Middle frontal gyrus (tissue), 1 donor: Measurements from ENCODE around the gene TBPL1.

Experiments
- DNase-seq: peaks from one replicate; pipeline ENCODE4 v3.0.0-alpha.2; 2015; ENCODE audit warnings: low spot score; ENCODE audit errors: extremely low spot score

Gene TBPL1

DNA sequence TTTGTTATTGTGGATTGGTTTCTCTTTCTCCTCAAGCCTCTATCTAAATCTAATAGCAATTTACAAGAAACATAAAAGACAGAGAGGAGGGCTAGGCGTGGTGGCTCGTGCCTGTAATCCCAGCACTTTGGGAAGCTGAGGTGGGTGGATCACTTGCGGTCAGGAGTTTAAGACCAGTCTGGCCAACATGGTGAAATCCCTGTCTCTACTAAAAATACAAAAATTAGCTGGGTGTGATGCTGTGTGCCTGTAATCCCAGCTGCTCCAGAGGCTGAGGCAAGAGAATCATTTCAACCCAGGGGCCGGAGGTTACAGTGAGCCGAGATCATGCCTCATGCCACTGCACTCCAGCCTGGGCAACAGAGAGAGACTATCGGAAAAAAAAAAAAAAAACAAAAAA, 52.8 kb downstream of the TBPL1 start:
- no peak for DNase-seq

DNA sequence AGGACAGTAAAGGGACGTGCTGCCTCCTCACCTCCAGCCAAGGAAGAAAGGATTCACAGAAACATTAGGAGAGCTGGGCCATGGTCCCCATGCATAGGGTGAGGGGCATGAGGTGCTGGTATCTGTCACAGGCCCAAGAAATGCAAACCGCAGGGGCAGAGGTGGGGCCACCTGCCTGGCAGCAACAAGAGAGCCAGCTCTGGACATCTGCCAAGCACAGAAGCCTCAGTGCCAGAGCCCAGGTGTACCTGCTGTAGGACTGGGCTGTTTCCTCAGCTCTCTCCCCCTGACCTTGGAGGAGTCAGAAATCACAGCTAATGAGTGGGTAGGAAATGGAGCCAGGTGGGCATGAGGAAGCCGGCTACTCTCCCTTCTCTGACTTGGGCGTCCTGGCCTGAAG, 54.1 kb downstream of the TBPL1 start:
- no peak for DNase-seq

- DNase-seq = no peak
Measured at GRCh38 chr6:134009876-134010275, 56.9 kb downstream of the TBPL1 start.

DNA sequence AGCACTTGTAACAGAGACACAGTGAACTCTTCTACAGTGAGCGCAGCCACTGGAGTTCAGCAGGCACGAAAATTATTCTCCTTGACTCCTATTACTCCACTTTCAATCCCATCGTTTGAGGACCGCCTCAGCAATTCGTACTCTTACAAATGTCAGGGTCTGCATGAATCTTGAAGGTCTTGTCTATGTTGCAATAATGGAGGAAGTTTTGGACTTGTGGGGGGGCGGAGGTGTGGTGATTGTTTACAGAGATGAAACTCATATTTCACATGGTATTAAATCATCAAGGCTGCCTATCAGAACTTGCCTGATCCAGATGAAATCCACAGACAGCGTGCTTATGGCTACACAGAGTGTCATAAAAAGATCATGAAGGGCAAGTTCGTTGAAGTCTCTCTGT, 57.4 kb downstream of the TBPL1 start:
- no peak for DNase-seq

DNA sequence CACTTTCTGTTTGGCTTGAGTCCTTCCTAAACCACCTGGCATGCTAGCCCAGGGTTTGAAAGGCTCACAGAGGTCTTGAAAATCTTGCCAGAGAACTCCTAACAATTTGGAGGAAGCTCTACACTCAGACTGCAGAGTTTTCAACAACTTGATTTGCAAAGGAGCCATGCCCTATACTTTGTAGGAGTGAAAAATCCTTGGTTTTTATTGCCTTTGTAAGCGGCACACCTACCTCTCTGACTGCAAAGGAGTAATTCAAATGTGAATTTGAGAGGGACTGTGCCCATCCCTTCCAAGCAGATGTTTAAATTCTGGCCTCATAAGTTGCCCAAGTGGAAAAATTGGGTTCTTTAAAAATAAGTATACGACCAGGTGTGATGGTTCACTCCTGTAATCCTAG, 58.0 kb downstream of the TBPL1 start:
- no peak for DNase-seq

DNA sequence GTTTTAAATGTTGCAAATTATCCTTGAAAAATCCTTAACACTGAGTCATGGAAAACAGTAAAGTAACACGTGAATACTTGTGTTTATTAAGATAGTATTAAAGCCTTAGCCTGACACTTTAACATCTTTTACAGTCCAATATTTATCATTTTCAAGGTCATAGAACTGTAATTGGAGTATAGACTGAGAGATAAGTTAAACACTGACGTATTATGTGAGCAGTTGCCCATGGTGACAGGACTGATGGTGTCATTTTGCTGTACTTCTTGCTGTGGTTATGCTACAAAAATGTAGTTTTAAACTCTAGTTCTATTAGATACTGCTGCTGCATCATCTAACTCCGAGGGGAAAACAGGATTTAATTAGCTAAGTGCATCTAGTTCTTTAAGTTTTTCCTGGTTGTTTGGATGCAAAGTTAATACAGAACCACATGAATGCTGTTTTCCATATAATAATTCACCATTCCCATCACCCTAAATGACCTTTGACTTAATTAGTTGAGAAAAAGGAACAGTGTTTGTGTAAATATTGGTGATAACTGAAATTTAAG, 61.6 kb downstream of the TBPL1 start:
- DNase-seq = no peak

DNA sequence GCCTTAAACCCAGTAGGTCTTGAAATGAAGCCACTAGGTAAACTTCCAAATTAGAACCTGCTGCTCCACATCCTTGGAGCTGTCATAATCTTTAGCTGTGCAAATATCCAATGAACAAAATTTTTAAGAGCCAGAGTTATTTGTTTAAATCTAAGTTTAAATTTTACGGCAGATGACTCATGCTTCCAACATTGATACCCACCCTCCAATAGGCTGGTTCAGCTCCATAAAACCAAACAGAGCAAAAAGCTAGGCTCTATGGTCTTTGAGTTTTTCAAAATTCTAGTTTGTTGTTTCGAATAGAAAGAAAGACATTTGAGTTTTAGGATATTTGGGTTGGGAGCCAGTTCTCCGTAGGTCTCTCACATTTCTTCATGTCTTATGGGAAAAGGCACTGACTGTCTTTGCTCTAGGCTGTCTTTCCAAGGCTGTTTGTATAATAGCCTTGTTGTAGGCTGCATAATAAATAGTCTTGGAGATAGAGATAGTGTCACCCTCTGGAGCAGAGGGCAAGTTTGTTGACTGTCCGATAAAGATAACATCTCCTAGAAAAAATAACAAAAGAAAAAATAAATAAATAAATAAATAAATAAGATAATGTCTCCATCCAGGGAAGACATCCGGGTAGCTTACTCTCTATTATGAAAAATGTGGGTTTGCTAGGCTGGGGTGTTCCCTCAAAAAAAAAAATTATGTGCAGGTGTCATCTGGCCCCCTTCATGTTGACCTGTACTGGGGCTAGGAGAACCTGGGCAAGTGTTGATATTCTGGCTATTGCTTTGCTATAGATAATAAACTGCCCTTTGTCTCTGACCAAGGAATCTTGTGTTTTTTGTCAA, 62.9 kb downstream of the TBPL1 start:
- DNase-seq = no peak

- DNase-seq = no peak
Measured at GRCh38 chr6:134016558-134016814, 63.5 kb downstream of the TBPL1 start.

DNA sequence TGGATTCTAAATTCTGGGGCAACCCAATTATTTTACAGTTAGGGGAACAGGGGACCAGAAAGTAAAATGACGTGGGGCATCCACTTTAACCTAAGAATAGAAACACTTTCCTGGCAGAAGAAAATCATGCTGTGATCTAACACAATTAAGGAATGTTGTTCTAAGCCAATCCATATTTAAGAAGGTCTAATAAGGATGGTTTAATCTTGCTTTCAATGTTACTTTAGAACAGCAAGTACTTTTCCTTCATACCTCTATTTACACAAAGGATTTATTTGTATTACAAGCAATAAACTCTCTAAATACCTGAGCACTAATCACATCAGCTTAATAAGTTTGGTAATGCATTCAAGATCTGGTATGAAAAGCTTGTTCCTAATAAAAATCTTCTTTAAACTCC, 67.0 kb downstream of the TBPL1 start:
- DNase-seq = no peak

DNA sequence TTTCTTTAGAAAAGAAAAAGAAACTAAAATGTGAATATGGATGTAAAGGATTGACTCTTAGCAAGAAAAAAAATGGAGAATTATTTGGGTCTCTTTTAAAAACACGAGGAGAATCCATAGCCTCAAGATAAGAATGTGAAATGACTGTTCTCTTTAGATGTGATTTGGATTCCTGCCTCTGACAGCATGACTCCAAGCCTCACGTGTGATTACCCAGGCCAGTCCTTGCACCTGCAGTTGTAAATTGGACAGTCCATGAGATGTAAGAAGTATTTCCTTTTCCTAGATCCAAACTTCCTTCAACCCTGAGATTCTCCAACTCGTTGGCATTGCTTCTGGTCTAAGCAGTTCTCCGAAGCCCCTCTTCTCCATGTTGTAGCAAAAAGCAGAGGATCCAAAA, 67.5 kb downstream of the TBPL1 start:
- DNase-seq = no peak

DNA sequence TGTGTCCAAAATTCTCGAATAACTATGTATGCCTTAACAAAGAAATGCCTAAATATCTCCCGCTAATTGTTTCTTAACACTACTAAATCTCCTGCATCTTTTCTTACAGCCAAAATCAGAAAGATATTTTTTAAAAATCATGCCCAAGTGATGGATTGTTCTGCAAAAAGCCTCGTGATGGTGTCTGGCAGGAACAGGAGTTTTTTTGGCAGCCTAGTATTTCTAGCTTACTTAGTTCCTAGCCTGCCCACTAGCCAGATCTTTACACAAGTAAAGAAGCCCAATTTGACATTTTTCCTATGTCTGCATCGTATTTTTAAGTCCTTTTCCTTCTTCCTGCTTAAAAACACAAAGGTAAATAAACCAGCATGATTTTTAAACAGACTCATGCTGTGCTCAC, 67.9 kb downstream of the TBPL1 start:
- no peak for DNase-seq

GRCh38 chr6:134021396-134022122, 68.5 kb downstream of the TBPL1 start:
- DNase-seq = no peak

- DNase-seq = no peak
Measured at GRCh38 chr6:134022650-134023049, 69.6 kb downstream of the TBPL1 start.

DNA sequence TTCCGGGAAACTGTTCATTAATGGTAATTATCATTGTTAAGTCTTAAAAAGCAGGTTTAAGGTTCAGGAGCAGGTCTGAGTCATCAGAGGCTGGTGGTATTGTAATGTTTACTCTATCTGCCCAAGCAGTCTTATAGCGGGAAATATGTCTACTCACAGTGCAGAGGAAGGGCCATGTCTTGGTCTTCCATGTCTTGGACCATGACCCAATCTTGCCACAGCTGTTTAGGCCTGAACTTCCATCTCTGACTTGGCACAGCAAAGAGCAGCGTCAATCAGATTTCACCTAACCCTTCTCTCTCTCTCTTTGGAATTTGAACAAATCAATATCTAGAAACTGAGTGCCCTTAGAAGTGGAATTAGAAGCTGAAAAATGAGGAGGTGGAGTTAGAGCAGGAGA, 73.6 kb downstream of the TBPL1 start:
- DNase-seq = no peak

- no peak for DNase-seq
Measured at GRCh38 chr6:134028438-134028837, 75.4 kb downstream of the TBPL1 start.

GRCh38 chr6:134029495-134030455, 76.8 kb downstream of the TBPL1 start:
- no peak for DNase-seq

GRCh38 chr6:134031696-134032255, 78.8 kb downstream of the TBPL1 start:
- no peak for DNase-seq

DNA sequence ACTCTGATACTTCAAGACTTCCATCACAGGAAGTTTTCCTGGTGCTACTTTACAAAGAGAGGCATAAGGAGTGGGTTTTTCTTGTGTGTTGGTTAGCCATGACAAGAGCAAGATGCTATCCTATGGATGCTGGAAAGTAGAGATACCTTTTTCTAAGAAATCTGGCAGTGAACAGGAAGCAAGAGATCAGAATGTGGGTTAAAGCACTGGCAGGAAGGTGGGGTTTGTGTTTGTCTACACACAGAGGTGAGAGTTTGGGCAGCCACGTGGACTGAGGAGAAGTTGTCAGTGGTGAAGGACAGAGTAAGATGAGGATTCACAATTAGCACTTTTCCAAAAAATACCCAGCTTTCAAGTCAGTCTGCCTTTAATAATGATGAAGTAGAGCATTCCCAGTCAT, 81.5 kb downstream of the TBPL1 start:
- no peak for DNase-seq

DNA sequence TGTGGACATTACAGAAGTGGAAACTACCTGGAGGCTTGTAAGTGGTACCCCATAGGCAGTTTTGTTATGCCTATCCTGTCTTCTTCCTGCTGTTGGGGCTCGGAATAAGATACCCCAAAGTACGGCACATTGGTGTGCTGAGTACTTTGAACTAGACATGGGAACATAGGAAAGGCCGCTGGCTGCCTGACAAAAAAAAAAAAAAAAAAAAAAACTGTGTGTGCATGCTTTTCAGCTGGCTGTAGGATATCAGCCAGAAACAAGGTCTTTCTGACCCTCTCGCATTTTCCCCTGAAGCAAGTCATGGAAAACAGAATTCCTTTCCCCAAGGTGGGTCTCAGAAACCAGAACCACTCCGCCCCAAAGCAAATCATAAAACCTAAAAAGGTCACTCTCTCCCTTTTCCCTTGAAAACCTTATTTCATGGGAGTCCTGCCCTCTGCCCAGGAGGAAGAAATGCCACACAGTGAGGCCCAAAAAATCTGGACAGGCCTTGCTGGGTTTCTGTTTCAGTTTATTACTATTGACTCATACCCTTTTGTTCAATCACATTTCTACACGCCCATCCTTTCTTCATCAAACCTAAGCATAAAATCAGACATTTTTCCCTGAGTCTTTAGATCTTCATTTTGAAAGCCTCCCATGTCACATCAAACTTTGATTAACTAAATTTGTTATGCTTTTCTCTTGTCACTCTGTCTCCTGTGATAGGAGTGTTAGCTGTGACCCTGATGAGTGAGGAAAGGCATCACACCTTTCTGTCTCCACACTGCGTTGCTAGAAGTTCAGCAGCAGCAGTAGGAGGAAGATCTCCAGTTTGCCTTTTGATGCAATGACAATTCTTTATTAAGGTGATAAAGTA, 82.2 kb downstream of the TBPL1 start:
- no peak for DNase-seq

DNA sequence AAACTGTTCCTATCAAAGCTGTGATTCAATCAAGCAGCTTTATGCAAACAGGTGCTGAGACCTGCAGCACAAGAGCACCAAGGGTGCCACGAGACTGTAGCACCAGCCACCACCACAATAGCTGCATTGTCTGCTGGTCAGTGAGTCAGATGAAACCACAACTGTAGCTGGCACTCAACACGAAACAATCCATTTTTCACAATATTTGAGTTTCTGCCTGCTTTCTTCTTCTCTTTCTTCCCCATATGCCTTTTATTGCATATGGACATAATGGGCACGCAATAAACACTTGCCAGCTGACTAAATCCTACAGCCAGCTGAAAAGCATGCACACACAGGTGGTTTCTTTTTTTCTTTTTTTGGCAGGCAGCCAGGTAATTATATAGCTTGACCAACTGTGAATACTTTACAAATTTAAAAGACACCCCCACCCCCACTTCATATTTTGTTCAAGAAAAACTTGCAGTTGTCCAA, 82.8 kb downstream of the TBPL1 start:
- DNase-seq = no peak
